ENCODE results near the gene ATG4D.
A peak's percentile ranks its signal among the peaks of the same experiment; 100 is the strongest.

The ATG4D gene

GRCh38 chr19:10582091-10582490, 38.4 kb downstream of the ATG4D start:
- no peak for DNase-seq

GRCh38 chr19:10583036-10583776, 39.5 kb downstream of the ATG4D start:
- DNase-seq: no peak

GRCh38 chr19:10586396-10586795, 42.7 kb downstream of the ATG4D start:
- no peak for DNase-seq

- DNase-seq: peak; percentile 55
These were observed 43.5 kb downstream of the ATG4D start, which contains the start of gene AP1M2 for GRCh38 chr19:10587022-10587838. AP1M2 (minus strand) TSS chr19:10587312; CDS start chr19:10587231, 81 bp downstream.

GRCh38 chr19:10587839-10588150, 44.1 kb downstream of the ATG4D start:
- DNase-seq: no peak

- DNase-seq: no peak
These were observed 49.4 kb downstream of the ATG4D start for GRCh38 chr19:10593148-10593547.

GRCh38 chr19:10593820-10594637, 50.3 kb downstream of the ATG4D start:
- no peak for DNase-seq

GRCh38 chr19:10600149-10600548, 56.4 kb downstream of the ATG4D start:
- DNase-seq: no peak

GRCh38 chr19:10601999-10602329, 58.3 kb downstream of the ATG4D start:
- DNase-seq: no peak

- DNase-seq: peak; percentile 36
These were observed 58.8 kb downstream of the ATG4D start for GRCh38 chr19:10602330-10603083.
